ENCODE measurements around the gene COX4I2.

GRCh38 chr20:31679357-31680285 lies 41.9 kb downstream of the COX4I2 start:
- no peak for TF ChIP-seq CTCF (IDR thresholded peaks at IDR 0.05)
- no peak for TF ChIP-seq POLR2A (IDR thresholded peaks at IDR 0.05)
